Activated T-cell treated with anti-CD3 and anti-CD28 coated beads, Interleukin-2, amount 50 U/mL, for 72 hours (primary cell): Measurements from ENCODE around the gene KDM5B. TPM values are rescaled to one million over a fixed set of nuclear protein-coding genes. Genes with fewer than 3 reads are reported as not detected.

Source experiments
- ATAC-seq, 2 donors: fragments of 150-1000 bp; cut with Tn5 transposase; replicated peaks in 1 of 2; 2 replicates each; pipeline ENCODE4 v1.10.0; 2021; ENCODE audit warnings: moderate library complexity in 2 of 2, mild to moderate bottlenecking in 1 of 2
- DNase-seq, 2 donors: peaks; one replicate each; pipeline ENCODE4 v3.0.0; 2021 to 2022; ENCODE audit warnings: mixed read lengths in 1 of 2
- H3K27ac Mint-ChIP-seq: one replicate; pipeline ENCODE4 v1.8.0; 2022; ENCODE audit warnings: mild to moderate bottlenecking, moderate library complexity, mixed read lengths
- H3K27me3 Mint-ChIP-seq: one replicate; pipeline ENCODE4 v1.8.0; 2022; ENCODE audit warnings: low read depth, mixed read lengths
- H3K36me3 Mint-ChIP-seq, 2 donors: one replicate each; pipeline ENCODE4 v1.8.0; 2022; ENCODE audit warnings: mixed read lengths in 2 of 2, mild to moderate bottlenecking in 1 of 2; ENCODE audit not compliant: insufficient read depth in 2 of 2
- H3K4me1 Mint-ChIP-seq: one replicate; pipeline ENCODE4 v1.8.0; 2022; ENCODE audit warnings: low read depth, mixed read lengths
- H3K4me3 Mint-ChIP-seq, 2 donors: one replicate each; pipeline ENCODE4 v1.8.0; 2022; ENCODE audit warnings: mild to moderate bottlenecking in 2 of 2, mixed read lengths in 2 of 2, moderate library complexity in 2 of 2
- H3K9me3 Mint-ChIP-seq, 2 donors: one replicate each; pipeline ENCODE4 v1.8.0; 2022; ENCODE audit warnings: mixed read lengths in 2 of 2
- total RNA-seq, 2 donors: library from RNA; stranded (reverse); gene quantifications; one replicate each; pipeline ENCODE4 v1.2.3, GENCODE V29; 2022

KDM5B gene
- total RNA-seq, 2 donors from 2014 or later, result 47.0 to 53.6 TPM

- H3K27me3 Mint-ChIP-seq, result peaks cover 27% of the 10 kb centered on the region
- peak overlapping the region; percentile 85 to 98 for H3K4me3 Mint-ChIP-seq
- H3K4me1 Mint-ChIP-seq, result peaks cover 45% of the 10 kb centered on the region
- no peak for DNase-seq
- peaks cover 2 to 5% of the 10 kb centered on the region in 2 donors for H3K36me3 Mint-ChIP-seq
- no peak for ATAC-seq
- no peak overlapping the region for H3K27ac Mint-ChIP-seq
- H3K9me3 Mint-ChIP-seq, result no peaks in the 10 kb centered on the region
Measured at GRCh38 chr1:202809597-202810159, 1.5 kb upstream of the KDM5B start.

GRCh38 chr1:202807451-202807925 is 733 bp downstream of the KDM5B start:
- peaks cover 25% of the 10 kb centered on the region for H3K27me3 Mint-ChIP-seq
- H3K4me3 Mint-ChIP-seq, result peak overlapping the region; percentile 91 to 98
- peak overlapping the region; percentile 79 for H3K27ac Mint-ChIP-seq
- H3K4me1 Mint-ChIP-seq, result peaks cover 65% of the 10 kb centered on the region
- peaks cover 2 to 5% of the 10 kb centered on the region in 2 donors for H3K36me3 Mint-ChIP-seq
- DNase-seq (peak; percentile 61 to 62), ATAC-seq (peak; percentile 10 to 26)
- H3K9me3 Mint-ChIP-seq, result no peaks in the 10 kb centered on the region

GRCh38 chr1:202806845-202807450 is 1.3 kb downstream of the KDM5B start:
- Mint-ChIP-seq H3K27ac (peak overlapping the region; percentile 98), H3K4me3 (peak overlapping the region; percentile 91 to 98), H3K4me1 (peaks cover 66% of the 10 kb centered on the region), H3K9me3 (no peaks in the 10 kb centered on the region), H3K36me3 (peaks cover 2 to 5% of the 10 kb centered on the region in 2 donors), H3K27me3 (peaks cover 20% of the 10 kb centered on the region)
- DNase-seq, result peak; percentile 38 to 45
- peak; percentile 5 to 10 for ATAC-seq

- Mint-ChIP-seq H3K4me1 (peaks cover 60% of the 10 kb centered on the region), H3K36me3 (peaks cover 2 to 3% of the 10 kb centered on the region in 2 donors), H3K9me3 (no peaks in the 10 kb centered on the region), H3K27ac (peak overlapping the region; percentile 98), H3K27me3 (peaks cover 13% of the 10 kb centered on the region), H3K4me3 (peak overlapping the region; percentile 91 to 98)
- ATAC-seq (peak; percentile 10 to 14), DNase-seq (peak; percentile 21 to 33)
Measured at GRCh38 chr1:202805886-202806844, 2.1 kb downstream of the KDM5B start.

- H3K4me1 Mint-ChIP-seq, result peaks cover 64% of the 10 kb centered on the region
- H3K27ac Mint-ChIP-seq, result peak overlapping the region; percentile 60
- DNase-seq (no peak), ATAC-seq (no peak)
- peak overlapping the region; percentile 27 to 43 for H3K4me3 Mint-ChIP-seq
- H3K9me3 Mint-ChIP-seq, result no peaks in the 10 kb centered on the region
- H3K27me3 Mint-ChIP-seq, result peaks cover 9% of the 10 kb centered on the region
- H3K36me3 Mint-ChIP-seq, result peaks cover 3 to 6% of the 10 kb centered on the region in 2 donors
Measured at GRCh38 chr1:202804126-202804525, 4.1 kb downstream of the KDM5B start.

- H3K4me1 Mint-ChIP-seq, result peaks cover 61% of the 10 kb centered on the region
- ATAC-seq (no peak), DNase-seq (no peak)
- H3K36me3 Mint-ChIP-seq, result peaks cover 3 to 6% of the 10 kb centered on the region in 2 donors
- no peaks in the 10 kb centered on the region for H3K9me3 Mint-ChIP-seq
- no peaks in the 10 kb centered on the region for H3K27me3 Mint-ChIP-seq
- H3K27ac Mint-ChIP-seq, result peak overlapping the region; percentile 36
- H3K4me3 Mint-ChIP-seq, result peak overlapping the region; percentile 25 to 62
Measured at GRCh38 chr1:202802998-202803932, 5.0 kb downstream of the KDM5B start.

GRCh38 chr1:202802034-202802433 is 6.2 kb downstream of the KDM5B start:
- peaks cover 63% of the 10 kb centered on the region for H3K4me1 Mint-ChIP-seq

GRCh38 chr1:202801175-202801574 is 7.0 kb downstream of the KDM5B start:
- H3K36me3 Mint-ChIP-seq, result peaks cover 0 to 3% of the 10 kb centered on the region in 2 donors
- H3K27me3 Mint-ChIP-seq, result no peaks in the 10 kb centered on the region
- no peak for ATAC-seq
- H3K4me3 Mint-ChIP-seq, result no peak overlapping the region
- no peak overlapping the region for H3K27ac Mint-ChIP-seq
- no peak for DNase-seq
- H3K4me1 Mint-ChIP-seq, result peaks cover 64% of the 10 kb centered on the region
- H3K9me3 Mint-ChIP-seq, result no peaks in the 10 kb centered on the region

More at GRCh38 chr1:202802034-202802433, 6.2 kb downstream of the KDM5B start:
- Mint-ChIP-seq H3K27me3 (no peaks in the 10 kb centered on the region), H3K4me3 (no peak overlapping the region), H3K27ac (peak overlapping the region; percentile 33), H3K36me3 (peaks cover 3 to 6% of the 10 kb centered on the region in 2 donors), H3K9me3 (no peaks in the 10 kb centered on the region)
- no peak for ATAC-seq
- DNase-seq, result no peak

- peaks cover 62% of the 10 kb centered on the region for H3K4me1 Mint-ChIP-seq
- no peak overlapping the region for H3K4me3 Mint-ChIP-seq
- no peak overlapping the region for H3K27ac Mint-ChIP-seq
- no peak for DNase-seq
- ATAC-seq, result no peak
- H3K9me3 Mint-ChIP-seq, result no peaks in the 10 kb centered on the region
- H3K36me3 Mint-ChIP-seq, result peaks cover 0 to 3% of the 10 kb centered on the region in 2 donors
- no peaks in the 10 kb centered on the region for H3K27me3 Mint-ChIP-seq
Measured at GRCh38 chr1:202800742-202801141, 7.5 kb downstream of the KDM5B start.

- ATAC-seq (no peak), DNase-seq (no peak)
- peaks cover 47% of the 10 kb centered on the region for H3K4me1 Mint-ChIP-seq
- H3K36me3 Mint-ChIP-seq, result peaks cover 0 to 3% of the 10 kb centered on the region in 2 donors
- no peaks in the 10 kb centered on the region for H3K9me3 Mint-ChIP-seq
- H3K27me3 Mint-ChIP-seq, result no peaks in the 10 kb centered on the region
- H3K4me3 Mint-ChIP-seq, result no peak overlapping the region
- no peak overlapping the region for H3K27ac Mint-ChIP-seq
Measured at GRCh38 chr1:202798792-202799331, 9.4 kb downstream of the KDM5B start.

GRCh38 chr1:202798260-202798659 is 10.0 kb downstream of the KDM5B start:
- peaks cover 0 to 3% of the 10 kb centered on the region in 2 donors for H3K36me3 Mint-ChIP-seq
- H3K27ac Mint-ChIP-seq, result no peak overlapping the region
- H3K9me3 Mint-ChIP-seq, result no peaks in the 10 kb centered on the region
- peak; percentile 6 for DNase-seq
- ATAC-seq, result peak; percentile 19 to 22
- H3K4me3 Mint-ChIP-seq, result no peak overlapping the region
- peaks cover 41% of the 10 kb centered on the region for H3K4me1 Mint-ChIP-seq
- no peaks in the 10 kb centered on the region for H3K27me3 Mint-ChIP-seq

- peaks cover 0 to 3% of the 10 kb centered on the region in 2 donors for H3K36me3 Mint-ChIP-seq
- ATAC-seq, result no peak
- no peaks in the 10 kb centered on the region for H3K27me3 Mint-ChIP-seq
- no peaks in the 10 kb centered on the region for H3K9me3 Mint-ChIP-seq
- H3K27ac Mint-ChIP-seq, result no peak overlapping the region
- peaks cover 27% of the 10 kb centered on the region for H3K4me1 Mint-ChIP-seq
- H3K4me3 Mint-ChIP-seq, result no peak overlapping the region
- DNase-seq, result no peak
Measured at GRCh38 chr1:202796670-202797069, 11.6 kb downstream of the KDM5B start.
